Measurements from ENCODE around the gene EVC2. TPM values are rescaled to one million over a fixed set of nuclear protein-coding genes. Genes with fewer than 3 reads are reported as not detected.

EVC2 gene
- total RNA-seq, 4 donors from 2014 or later, result 15.7 to 24.5 (median 17.2) TPM

GRCh38 chr4:5632571-5632970 lies 75.8 kb downstream of the EVC2 start:
- no peaks in the 10 kb centered on the region for H3K9me3 ChIP-seq
- no peak for TF ChIP-seq POLR2A (IDR thresholded peaks at IDR 0.05)
- TF ChIP-seq CTCF (IDR thresholded peaks at IDR 0.05), result no peak
- intact Hi-C loops (cut with DNase I), result no loop called here
- DNase-seq, result no peak
- no peaks in the 10 kb centered on the region for H3K27me3 ChIP-seq
- no peaks in the 10 kb centered on the region for H3K4me1 ChIP-seq
- no peak overlapping the region for H3K4me3 ChIP-seq (replicated peaks in 1 of 3)
- no peak overlapping the region for H3K27ac ChIP-seq
- peaks cover 19 to 23% of the 10 kb centered on the region in 2 donors for H3K36me3 ChIP-seq
- WGBS, 2 donors, result 74 to 91% methylated on average over 2 of the region's 2 CpGs

- TF ChIP-seq CTCF (IDR thresholded peaks at IDR 0.05) (no peak), POLR2A (IDR thresholded peaks at IDR 0.05) (no peak)
- no peak overlapping the region for H3K4me3 ChIP-seq (replicated peaks in 1 of 3)
- WGBS, 2 donors, result 81 to 82% methylated on average over 3 of the region's 3 CpGs
- H3K36me3 ChIP-seq, result peaks cover 19 to 23% of the 10 kb centered on the region in 2 donors
- H3K9me3 ChIP-seq, result no peaks in the 10 kb centered on the region
- no peak overlapping the region for H3K27ac ChIP-seq
- H3K27me3 ChIP-seq, result no peaks in the 10 kb centered on the region
- H3K4me1 ChIP-seq, result no peaks in the 10 kb centered on the region
- DNase-seq, result no peak
- intact Hi-C loops (cut with DNase I), result no loop called here
Observed at GRCh38 chr4:5632066-5632440, 76.3 kb downstream of the EVC2 start.

- H3K9me3 ChIP-seq, result no peaks in the 10 kb centered on the region
- no peak overlapping the region for H3K4me3 ChIP-seq (replicated peaks in 1 of 3)
- no peak overlapping the region for H3K27ac ChIP-seq
- no peak for DNase-seq
- peaks cover 19 to 23% of the 10 kb centered on the region in 2 donors for H3K36me3 ChIP-seq
- TF ChIP-seq CTCF (IDR thresholded peaks at IDR 0.05) (no peak), POLR2A (IDR thresholded peaks at IDR 0.05) (no peak)
- WGBS, 2 donors, result 84% methylated on average over 9 of the region's 9 CpGs
- H3K27me3 ChIP-seq, result no peaks in the 10 kb centered on the region
- intact Hi-C loops (cut with DNase I), result no loop called here
- no peaks in the 10 kb centered on the region for H3K4me1 ChIP-seq
Observed at GRCh38 chr4:5631352-5632065, 76.8 kb downstream of the EVC2 start.

GRCh38 chr4:5630762-5631161 lies 77.6 kb downstream of the EVC2 start:
- Histone ChIP-seq H3K4me3 (replicated peaks in 1 of 3) (no peak overlapping the region), H3K36me3 (peaks cover 19 to 24% of the 10 kb centered on the region in 2 donors), H3K27me3 (no peaks in the 10 kb centered on the region), H3K27ac (no peak overlapping the region), H3K4me1 (no peaks in the 10 kb centered on the region), H3K9me3 (no peaks in the 10 kb centered on the region)
- WGBS, 2 donors, result 93 to 96% methylated on average over 3 of the region's 3 CpGs
- intact Hi-C loops (cut with DNase I), result no loop called here
- DNase-seq, result no peak
- no peak for TF ChIP-seq POLR2A (IDR thresholded peaks at IDR 0.05)
- no peak for TF ChIP-seq CTCF (IDR thresholded peaks at IDR 0.05)

- Histone ChIP-seq H3K4me3 (replicated peaks in 1 of 3) (no peak overlapping the region), H3K4me1 (no peaks in the 10 kb centered on the region), H3K9me3 (no peaks in the 10 kb centered on the region), H3K36me3 (peaks cover 23 to 36% of the 10 kb centered on the region in 2 donors), H3K27me3 (no peaks in the 10 kb centered on the region), H3K27ac (no peak overlapping the region)
- TF ChIP-seq POLR2A (IDR thresholded peaks at IDR 0.05), result no peak
- TF ChIP-seq CTCF (IDR thresholded peaks at IDR 0.05), result no peak
- no peak for DNase-seq
- intact Hi-C loops (cut with DNase I), result no loop called here
- 88 to 90% methylated on average over 4 of the region's 4 CpGs for WGBS, 2 donors
Observed at GRCh38 chr4:5629542-5629941, 78.8 kb downstream of the EVC2 start.
